GM18519 (cell line): Measurements from ENCODE around the gene SLC9A7.
A peak's percentile ranks its signal among the peaks of the same experiment; 100 is the strongest.

ENCODE experiments used
- ATAC-seq: cut with Tn5 transposase; IDR thresholded peaks from one replicate; pipeline ENCODE4 v1.9.1; 2021; ENCODE audit warnings: mild to moderate bottlenecking, moderate library complexity; ENCODE audit not compliant: unreplicated experiment, low FRiP score

Gene SLC9A7

DNA sequence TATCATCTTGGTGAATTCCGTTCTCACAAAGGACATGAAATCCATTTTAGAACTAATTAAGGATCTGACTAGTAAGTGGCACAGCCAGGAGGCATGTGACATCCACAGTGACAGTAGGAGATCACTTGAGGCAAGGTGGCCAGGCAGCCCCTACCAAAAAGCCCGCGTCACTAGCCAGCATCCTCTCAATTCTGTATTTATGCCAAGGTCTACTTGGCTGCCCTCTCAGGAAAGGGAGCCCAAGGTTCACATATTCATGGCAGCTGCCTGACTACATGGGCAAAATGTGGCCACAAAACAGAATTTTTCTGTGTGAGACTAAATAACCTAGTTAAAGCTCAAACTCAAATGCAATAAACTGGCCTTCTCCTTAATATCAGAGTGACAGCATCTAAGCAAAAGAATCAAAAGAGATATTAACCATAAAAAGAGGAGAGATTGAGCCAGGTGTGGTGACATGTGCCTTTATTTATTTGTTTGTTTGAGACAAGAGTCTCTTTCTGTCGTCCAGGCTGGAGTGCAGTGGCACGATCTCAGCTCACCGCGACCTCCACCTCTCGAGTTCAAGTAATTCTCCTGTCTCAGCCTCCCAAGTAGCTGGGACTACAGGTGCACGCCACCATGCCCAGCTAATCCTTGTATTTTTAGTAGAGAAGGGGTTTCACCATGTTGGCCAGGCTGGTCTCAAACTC lies 51.5 kb downstream of the SLC9A7 start:
- ATAC-seq = no peak

GRCh38 chrX:46704767-46705386 lies 54.0 kb downstream of the SLC9A7 start:
- ATAC-seq = peak; percentile 86

DNA sequence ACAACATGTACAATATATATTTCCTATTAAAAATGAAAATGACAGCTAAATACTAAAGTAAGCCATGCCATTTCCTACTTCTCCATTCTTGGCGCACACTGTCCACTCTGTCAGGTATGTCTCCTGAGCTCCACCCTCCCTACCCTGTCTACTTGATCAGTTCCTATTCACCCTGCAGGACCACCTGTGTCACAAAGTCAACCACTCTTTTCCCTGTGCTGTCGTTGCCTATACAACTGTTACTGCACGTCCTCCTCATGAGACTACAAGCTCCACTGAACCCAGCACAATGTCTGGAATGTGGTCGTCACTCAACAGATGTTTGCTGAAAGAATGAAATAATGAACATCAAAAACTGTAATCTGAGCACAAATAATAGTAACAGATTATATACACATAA lies 54.9 kb downstream of the SLC9A7 start:
- ATAC-seq = no peak

GRCh38 chrX:46698691-46699090 lies 60.2 kb downstream of the SLC9A7 start:
- ATAC-seq = no peak

DNA sequence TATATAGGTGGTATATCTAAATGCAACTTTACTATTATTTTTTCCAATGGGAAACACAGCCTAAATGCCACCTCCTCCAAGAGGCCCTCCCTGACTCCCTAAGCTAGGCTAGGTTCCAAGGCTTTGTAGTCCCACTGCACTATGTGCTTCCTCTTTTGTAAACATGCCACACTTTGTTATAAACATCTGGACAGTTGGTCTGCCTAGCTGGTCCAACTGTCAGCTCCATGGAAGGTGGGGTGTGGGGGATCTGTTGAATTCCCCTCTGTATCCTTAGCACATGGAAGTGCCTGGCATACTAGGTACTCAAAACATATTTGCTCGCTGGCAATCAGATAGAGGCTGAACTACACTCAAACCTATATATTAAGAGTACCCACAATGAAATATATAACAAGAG lies 63.4 kb downstream of the SLC9A7 start:
- no peak for ATAC-seq

- ATAC-seq = no peak
Measured at GRCh38 chrX:46694549-46694948, 64.4 kb downstream of the SLC9A7 start.

GRCh38 chrX:46693149-46693548 lies 65.8 kb downstream of the SLC9A7 start:
- no peak for ATAC-seq

DNA sequence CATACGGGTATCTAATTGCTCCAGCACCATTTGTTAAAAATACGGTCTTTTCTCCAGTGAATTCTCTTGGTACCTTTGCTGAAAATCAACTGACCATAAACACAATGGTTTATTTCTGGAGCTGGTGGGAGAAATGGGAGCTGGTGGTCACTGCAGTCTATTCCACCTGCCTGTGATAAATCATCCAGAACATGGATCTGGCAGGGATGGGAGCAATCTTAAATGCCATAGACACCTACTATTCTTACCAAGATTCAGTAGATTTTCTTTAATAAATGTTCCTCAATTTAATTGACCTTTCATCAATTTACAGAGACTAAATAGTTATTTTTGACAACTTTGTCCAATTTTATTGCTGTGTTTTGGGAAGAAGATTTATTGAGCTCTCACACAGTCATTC lies 68.1 kb downstream of the SLC9A7 start:
- ATAC-seq = no peak

- ATAC-seq = no peak
Measured at GRCh38 chrX:46687619-46688018, 71.3 kb downstream of the SLC9A7 start.

DNA sequence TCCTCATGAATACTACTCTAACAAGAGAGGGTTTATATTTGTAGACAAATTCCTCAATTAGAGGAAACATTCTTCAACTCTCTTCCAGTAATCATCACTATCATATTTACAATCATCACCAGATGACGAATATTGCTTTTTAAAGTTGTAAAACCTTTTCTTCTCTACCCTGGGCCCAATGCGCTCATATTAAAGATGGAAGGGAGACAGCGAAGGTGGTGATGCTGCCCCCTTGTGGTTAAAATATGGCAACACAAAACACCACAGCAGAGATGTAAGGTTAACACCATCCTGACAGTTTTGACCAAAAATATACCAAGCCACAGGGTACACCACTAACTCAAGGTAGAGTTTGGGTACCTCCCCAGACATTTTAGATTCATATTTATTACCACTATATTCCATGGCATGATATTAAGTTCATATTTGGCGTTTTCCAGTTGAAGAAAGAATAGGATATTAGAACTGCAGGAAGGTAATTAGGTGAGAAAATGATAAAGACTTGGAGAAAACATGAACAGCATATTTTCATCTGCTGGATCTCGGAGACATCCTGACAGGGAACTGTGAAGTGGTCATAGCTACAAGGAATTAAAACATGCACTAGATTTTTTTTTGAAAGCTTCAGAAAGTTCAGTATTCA lies 72.8 kb downstream of the SLC9A7 start:
- no peak for ATAC-seq

DNA sequence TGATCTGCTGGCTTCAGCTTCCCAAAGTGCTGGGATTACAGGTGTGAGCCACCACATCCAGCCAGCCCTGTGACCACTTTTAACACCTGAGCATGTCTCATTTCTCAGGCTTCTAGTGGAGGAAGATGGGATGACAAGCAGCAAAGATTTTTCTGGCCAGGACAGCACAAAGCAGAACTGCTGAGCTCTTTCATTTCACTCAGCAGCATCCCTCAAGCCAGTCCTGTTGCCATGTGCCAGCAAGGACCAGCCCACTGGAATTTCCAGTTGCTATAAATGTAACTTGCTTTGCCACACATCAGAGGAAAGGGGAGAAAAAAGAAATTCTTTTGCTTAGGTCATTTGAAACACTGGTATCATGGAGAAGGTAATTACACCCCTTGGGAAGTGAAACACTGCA lies 75.9 kb downstream of the SLC9A7 start:
- no peak for ATAC-seq

- ATAC-seq = no peak
Measured at GRCh38 chrX:46681849-46682248, 77.1 kb downstream of the SLC9A7 start.

DNA sequence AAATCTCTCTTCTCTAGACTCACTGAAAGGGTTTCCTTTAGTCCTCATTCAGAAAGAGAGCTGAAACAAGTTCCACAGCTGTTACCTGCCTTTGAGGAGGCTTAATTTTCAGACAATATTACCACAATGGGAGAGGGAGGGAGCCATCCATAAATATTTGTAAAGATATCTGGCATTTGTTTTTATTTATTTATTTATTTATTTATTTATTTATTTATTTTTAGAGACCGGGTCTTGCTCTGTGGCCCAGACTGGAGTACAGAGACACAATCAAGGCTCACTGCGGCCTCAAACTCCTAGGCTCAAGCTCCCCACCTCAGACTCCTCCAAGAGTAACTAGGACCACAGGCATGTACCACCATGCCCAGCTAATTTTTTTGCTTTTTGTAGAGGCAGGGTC lies 80.7 kb downstream of the SLC9A7 start:
- no peak for ATAC-seq

GRCh38 chrX:46676399-46677356 lies 82.2 kb downstream of the SLC9A7 start:
- no peak for ATAC-seq

DNA sequence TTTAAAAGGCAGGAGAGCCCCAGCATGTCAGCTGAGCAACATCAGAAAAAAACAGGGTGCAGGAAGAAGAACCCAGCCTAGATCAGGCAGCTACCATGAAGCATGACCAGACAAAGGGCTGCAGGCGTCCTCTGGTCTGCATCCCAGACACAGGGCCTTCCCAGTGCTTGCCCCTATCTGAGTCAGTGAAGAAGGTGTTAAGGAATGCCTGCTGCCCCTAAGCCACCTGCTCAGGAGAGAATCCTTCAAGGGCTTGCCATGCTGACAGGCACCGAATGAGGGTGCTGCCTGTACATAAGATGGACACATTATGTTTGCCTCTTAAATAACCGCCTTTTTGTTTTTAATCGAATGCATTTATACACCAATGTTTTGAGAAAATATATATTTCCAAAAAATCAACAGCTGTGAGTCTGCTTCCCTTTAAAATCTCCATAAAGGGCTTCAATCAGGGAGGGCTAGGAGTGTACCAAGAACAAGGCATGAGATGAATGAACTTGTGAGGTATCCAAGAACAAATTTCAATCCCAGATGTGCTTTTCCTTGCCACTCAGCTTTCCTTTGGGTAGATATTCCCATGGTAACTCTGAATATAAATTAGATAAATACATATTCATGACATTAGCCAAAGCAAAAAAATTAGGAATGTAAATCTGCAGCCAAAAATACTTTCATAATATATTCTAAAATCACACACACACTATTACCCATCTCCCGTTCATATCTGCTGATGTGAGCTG lies 85.1 kb downstream of the SLC9A7 start:
- ATAC-seq = no peak

DNA sequence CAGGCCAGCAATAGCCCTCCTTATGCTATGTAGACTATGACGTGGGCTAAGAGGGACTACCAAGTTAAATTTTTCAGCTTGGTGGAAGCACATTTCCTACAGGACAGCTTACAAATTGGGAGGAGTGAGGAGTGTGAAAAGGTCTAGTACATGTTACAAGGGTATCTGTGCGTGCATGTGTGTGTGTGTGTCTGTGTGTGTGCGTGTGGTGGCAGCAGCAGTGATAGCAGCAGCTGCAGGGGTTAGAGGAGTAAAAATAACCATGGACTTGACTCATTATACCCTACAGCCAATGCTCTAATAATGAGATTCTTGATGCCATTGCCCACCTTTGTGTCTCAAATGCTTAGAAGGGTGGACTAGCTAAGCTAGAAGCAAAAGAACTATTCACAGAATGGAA lies 88.6 kb downstream of the SLC9A7 start:
- no peak for ATAC-seq

GRCh38 chrX:46666831-46667230 lies 92.1 kb downstream of the SLC9A7 start:
- ATAC-seq = no peak

DNA sequence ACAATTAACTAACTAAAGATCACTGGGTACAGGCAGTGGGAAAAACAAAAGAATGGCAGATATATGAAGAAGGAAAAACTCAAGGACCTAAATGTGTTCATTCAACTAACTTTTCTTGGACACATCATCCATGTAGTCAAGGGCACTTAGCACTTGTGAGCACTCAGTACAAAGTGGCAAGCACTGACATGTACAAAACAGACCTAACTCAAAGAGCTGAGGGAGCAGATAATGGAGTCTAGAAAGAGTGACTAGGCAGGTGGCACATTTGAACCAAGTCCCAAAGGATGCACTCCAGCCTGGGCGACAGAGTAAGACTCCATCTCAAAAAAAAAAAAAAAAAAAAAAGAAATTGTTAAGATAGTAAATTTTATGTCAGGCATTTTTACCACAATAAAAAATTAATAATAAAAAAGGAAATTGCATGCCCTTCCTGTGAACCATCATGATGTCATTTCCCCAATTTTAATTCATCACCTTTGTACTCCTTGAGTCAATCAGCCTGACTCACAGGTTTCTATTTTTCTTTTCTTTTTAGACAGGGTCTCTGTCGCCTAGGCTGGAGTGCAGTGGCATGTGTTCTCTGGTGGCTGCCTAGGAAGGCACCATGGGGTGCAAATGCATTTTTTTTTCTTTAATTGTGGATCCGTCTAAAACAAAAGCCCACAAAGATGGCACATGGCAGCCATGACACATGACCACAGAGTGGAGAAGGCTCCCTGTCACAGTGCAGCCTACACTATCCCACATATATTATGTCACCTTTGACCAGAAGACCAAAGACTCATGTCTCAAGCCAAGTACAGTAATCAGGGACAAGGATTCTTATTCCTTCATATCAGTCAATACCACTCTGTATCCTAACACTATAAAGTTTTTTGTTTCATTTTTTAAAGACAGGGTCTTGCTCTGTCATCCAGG lies 93.4 kb downstream of the SLC9A7 start:
- no peak for ATAC-seq
